Vagina (tissue), 2 donors: Measurements from ENCODE around the gene TULP4. TPM values are rescaled to one million over a fixed set of nuclear protein-coding genes. Genes with fewer than 3 reads are reported as not detected.

ENCODE experiments used
- DNase-seq, 2 donors: peaks; one replicate each; pipeline ENCODE4 v3.0.0-alpha.2; 2017; ENCODE audit errors: extremely low spot score in 2 of 2
- H3K27ac ChIP-seq: fragments of 200-600 bp; sonication (generic); one replicate; pipeline ENCODE4 v1.5.1; 2019
- H3K27me3 ChIP-seq: fragments of 200-600 bp; sonication (generic); one replicate; pipeline ENCODE4 v1.5.1; 2019
- H3K36me3 ChIP-seq, 2 donors: fragments of 200-600 bp; sonication (generic); one replicate each; pipeline ENCODE4 v1.5.1; 2017 to 2019
- H3K4me1 ChIP-seq: fragments of 200-600 bp; sonication (generic); one replicate; pipeline ENCODE4 v1.5.1; 2019
- H3K4me3 ChIP-seq, 2 donors: fragments of 200-600 bp; sonication (generic); 1 replicate in 1 of 2; 2 replicates in 1 of 2; pipeline ENCODE4 v1.5.1; 2016 to 2019
- H3K9me3 ChIP-seq: fragments of 200-600 bp; sonication (generic); one replicate; pipeline ENCODE4 v1.5.1; 2019
- POLR2A ChIP-seq, 2 donors: fragments of 450-650 bp; IDR thresholded peaks; one replicate each; pipeline ENCODE4 v1.6.1; 2017; ENCODE audit warnings: antibody characterized with exemption in 2 of 2, mild to moderate bottlenecking in 2 of 2, moderate library complexity in 2 of 2
- POLR2AphosphoS5 ChIP-seq, 2 donors: sonication (generic); formaldehyde crosslinking; IDR thresholded peaks; one replicate each; pipeline ENCODE4 v1.9.0; 2017; ENCODE audit warnings: antibody characterized with exemption in 2 of 2, mild to moderate bottlenecking in 2 of 2, low read depth in 1 of 2; ENCODE audit not compliant: insufficient read depth in 1 of 2
- intact Hi-C: fragments of 100-400 bp; cut with DNase I; formaldehyde crosslinking; loops from one replicate; pipeline ENCODE4 v1.15.1; 2023
- total RNA-seq: library from RNA; depleted of rRNA; stranded (reverse); fragments of >200 nt; gene quantifications from one replicate; pipeline ENCODE4 v1.2.3, GENCODE V29; 2016
- TF ChIP-seq, protein P1 (sequence below), 3 experiments: fragments of 450-650 bp in 2 of 3; fragments of 200-600 bp in 1 of 3; sonication (generic) in 1 of 3; IDR thresholded peaks; one replicate each; pipeline ENCODE4 v1.5.1; 2017 to 2019; ENCODE audit warnings: antibody characterized with exemption in 3 of 3, mild to moderate bottlenecking in 2 of 3, moderate library complexity in 2 of 3

TULP4 gene
- total RNA-seq, 1 donor from 2014 or later: 79.8 TPM

DNA sequence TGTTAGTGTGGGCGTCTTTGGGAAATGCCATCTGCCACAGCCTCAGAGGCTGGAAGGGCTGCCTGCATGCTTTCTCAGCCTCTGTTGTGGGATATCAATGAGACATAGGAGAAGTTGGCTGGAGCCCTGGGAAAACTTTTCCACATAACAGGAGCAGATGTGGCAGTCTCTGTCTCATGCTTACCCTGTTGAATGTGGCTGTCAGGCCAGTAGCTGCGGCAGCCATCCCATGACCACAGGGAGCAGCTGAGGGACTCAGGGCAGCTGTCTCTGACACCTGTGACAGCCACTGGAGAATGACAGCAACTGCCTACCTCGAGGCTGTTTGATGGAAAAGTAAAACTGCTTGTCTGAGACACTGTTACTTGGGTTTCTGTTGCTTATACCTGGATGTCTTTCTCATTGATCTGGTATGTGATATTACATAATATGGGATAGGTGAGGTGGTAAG is 64.4 kb downstream of the TULP4 start:
- H3K36me3 ChIP-seq: no peaks in the 10 kb centered on the region
- intact Hi-C loops: no loop called here
- no peak overlapping the region for H3K27ac ChIP-seq
- no peaks in the 10 kb centered on the region for H3K9me3 ChIP-seq
- peaks cover 31% of the 10 kb centered on the region for H3K4me1 ChIP-seq
- DNase-seq: no peak
- H3K27me3 ChIP-seq: no peaks in the 10 kb centered on the region
- TF ChIP-seq, protein P1, sequence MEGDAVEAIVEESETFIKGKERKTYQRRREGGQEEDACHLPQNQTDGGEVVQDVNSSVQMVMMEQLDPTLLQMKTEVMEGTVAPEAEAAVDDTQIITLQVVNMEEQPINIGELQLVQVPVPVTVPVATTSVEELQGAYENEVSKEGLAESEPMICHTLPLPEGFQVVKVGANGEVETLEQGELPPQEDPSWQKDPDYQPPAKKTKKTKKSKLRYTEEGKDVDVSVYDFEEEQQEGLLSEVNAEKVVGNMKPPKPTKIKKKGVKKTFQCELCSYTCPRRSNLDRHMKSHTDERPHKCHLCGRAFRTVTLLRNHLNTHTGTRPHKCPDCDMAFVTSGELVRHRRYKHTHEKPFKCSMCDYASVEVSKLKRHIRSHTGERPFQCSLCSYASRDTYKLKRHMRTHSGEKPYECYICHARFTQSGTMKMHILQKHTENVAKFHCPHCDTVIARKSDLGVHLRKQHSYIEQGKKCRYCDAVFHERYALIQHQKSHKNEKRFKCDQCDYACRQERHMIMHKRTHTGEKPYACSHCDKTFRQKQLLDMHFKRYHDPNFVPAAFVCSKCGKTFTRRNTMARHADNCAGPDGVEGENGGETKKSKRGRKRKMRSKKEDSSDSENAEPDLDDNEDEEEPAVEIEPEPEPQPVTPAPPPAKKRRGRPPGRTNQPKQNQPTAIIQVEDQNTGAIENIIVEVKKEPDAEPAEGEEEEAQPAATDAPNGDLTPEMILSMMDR (IDR thresholded peaks at IDR 0.05): no peak
- TF ChIP-seq POLR2A (IDR thresholded peaks at IDR 0.05) (no peak), POLR2AphosphoS5 (IDR thresholded peaks at IDR 0.05; ENCODE audit: insufficient read depth in 1 of 2, low read depth in 1 of 2) (no peak)
- no peak overlapping the region for H3K4me3 ChIP-seq

DNA sequence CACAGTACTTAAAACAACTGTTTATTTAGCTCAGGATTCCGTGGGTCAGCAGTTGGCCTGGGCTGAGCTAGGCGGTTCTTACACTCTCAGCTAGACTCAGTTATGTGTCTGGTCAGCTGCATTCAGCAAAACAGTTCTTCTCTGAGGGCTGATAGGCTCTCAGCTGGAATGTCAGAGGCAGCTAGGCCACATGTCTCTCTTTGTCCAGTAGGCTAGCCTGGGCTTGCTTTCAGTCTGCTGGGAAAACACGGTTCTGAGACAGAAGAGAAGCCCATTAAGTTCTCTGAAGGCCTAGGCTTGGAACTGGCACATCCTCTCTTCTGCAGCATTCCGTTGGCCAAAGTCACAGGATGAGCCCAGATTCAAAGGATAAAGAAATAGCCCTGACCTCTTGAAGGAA is 65.6 kb downstream of the TULP4 start:
- H3K9me3 ChIP-seq: no peaks in the 10 kb centered on the region
- no peaks in the 10 kb centered on the region for H3K36me3 ChIP-seq
- peaks cover 35% of the 10 kb centered on the region for H3K4me1 ChIP-seq
- H3K27me3 ChIP-seq: no peaks in the 10 kb centered on the region
- H3K4me3 ChIP-seq: no peak overlapping the region
- intact Hi-C loops: no loop called here
- no peak overlapping the region for H3K27ac ChIP-seq
- no peak for DNase-seq
- no peak for TF ChIP-seq POLR2A (IDR thresholded peaks at IDR 0.05)
- no peak for TF ChIP-seq POLR2AphosphoS5 (IDR thresholded peaks at IDR 0.05; ENCODE audit: insufficient read depth in 1 of 2, low read depth in 1 of 2)
- TF ChIP-seq, protein P1 (IDR thresholded peaks at IDR 0.05): no peak

DNA sequence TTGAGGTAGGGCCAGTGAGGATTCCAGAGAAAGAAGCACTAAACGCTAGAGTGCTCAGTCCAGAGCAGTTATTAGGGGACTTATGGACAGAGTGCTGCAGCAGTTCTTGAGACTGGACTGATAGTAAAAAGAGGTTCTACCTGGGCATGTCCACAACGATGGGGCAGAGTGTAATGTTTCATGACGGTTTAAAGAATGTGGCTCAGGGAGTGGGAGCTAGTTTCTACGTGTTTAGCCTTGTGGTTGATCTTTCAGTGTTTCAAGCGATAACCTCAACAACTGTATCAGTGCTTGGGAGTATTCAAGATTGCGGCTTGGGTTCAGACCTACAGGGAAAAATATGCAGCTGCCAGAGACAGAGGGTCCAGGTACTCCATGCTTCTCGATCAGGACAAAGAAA is 67.1 kb downstream of the TULP4 start:
- H3K4me3 ChIP-seq: no peak overlapping the region
- no peak for DNase-seq
- no peak overlapping the region for H3K27ac ChIP-seq
- peaks cover 26% of the 10 kb centered on the region for H3K4me1 ChIP-seq
- no peaks in the 10 kb centered on the region for H3K27me3 ChIP-seq
- no peaks in the 10 kb centered on the region for H3K9me3 ChIP-seq
- TF ChIP-seq POLR2A (IDR thresholded peaks at IDR 0.05): no peak
- TF ChIP-seq POLR2AphosphoS5 (IDR thresholded peaks at IDR 0.05; ENCODE audit: insufficient read depth in 1 of 2, low read depth in 1 of 2): no peak
- TF ChIP-seq, protein P1 (IDR thresholded peaks at IDR 0.05): no peak
- intact Hi-C loops: no loop called here
- H3K36me3 ChIP-seq: no peaks in the 10 kb centered on the region

DNA sequence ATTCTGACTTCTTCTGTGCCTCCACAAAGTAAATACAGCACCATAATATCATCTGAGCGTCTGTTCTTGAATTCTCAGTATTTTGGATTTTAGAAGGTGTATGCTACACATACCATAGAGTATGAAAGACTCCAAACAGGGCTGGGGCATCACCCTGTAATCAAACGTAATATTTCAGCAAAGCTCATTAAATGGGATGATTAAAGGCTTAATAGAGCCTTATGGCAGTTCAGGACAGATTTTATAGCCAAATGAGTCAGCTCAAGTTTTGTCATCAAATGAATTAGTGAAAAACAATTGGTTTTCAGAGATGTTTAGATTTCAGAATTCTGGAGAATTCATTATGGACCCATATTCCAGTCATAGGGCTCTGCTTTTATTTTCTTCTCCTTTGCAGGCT is 68.9 kb downstream of the TULP4 start:
- TF ChIP-seq POLR2A (IDR thresholded peaks at IDR 0.05): no peak
- no peak for TF ChIP-seq POLR2AphosphoS5 (IDR thresholded peaks at IDR 0.05; ENCODE audit: insufficient read depth in 1 of 2, low read depth in 1 of 2)
- TF ChIP-seq, protein P1 (IDR thresholded peaks at IDR 0.05): no peak
- H3K27ac ChIP-seq: no peak overlapping the region
- no peaks in the 10 kb centered on the region for H3K9me3 ChIP-seq
- DNase-seq: no peak
- H3K4me3 ChIP-seq: no peak overlapping the region
- intact Hi-C loops: no loop called here
- H3K36me3 ChIP-seq: no peaks in the 10 kb centered on the region
- peaks cover 26% of the 10 kb centered on the region for H3K4me1 ChIP-seq
- H3K27me3 ChIP-seq: no peaks in the 10 kb centered on the region

DNA sequence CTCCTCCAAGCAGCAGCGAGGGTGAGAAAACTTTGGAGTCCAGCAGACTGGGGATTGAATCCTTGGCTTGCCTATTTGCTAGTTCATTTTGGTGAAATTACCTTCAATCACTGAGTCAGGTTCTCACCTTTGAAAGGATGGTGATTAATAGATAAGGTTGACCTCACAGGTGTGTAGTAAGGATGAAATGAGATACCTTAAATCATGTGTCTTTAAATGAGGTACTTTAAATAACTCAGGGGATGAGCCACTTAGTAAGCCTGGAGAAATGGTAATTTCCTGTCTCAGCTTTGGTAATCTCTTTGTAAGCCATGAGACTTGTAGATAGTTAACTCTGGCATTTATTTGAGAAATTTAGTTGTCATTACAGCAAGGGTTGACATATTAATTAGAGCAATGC is 70.2 kb downstream of the TULP4 start:
- Histone ChIP-seq H3K36me3 (no peaks in the 10 kb centered on the region), H3K4me3 (no peak overlapping the region), H3K27me3 (no peaks in the 10 kb centered on the region), H3K9me3 (no peaks in the 10 kb centered on the region), H3K4me1 (peaks cover 24% of the 10 kb centered on the region), H3K27ac (no peak overlapping the region)
- DNase-seq: no peak
- intact Hi-C loops: no loop called here
- TF ChIP-seq POLR2AphosphoS5 (IDR thresholded peaks at IDR 0.05; ENCODE audit: insufficient read depth in 1 of 2, low read depth in 1 of 2) (no peak), POLR2A (IDR thresholded peaks at IDR 0.05) (no peak)
- TF ChIP-seq, protein P1 (IDR thresholded peaks at IDR 0.05): no peak
